NCI-H2196 treated with DMSO at 0.1 percent for 48 hours (cell line): ENCODE data around the gene ABCF2.

Source experiments
- DNase-seq: peaks from one replicate; lab custom pipeline; 2025; ENCODE audit not compliant: unreplicated experiment; lab: John Stamatoyannopoulos, UW

Gene ABCF2

GRCh38 chr7:151242159-151243044 lies 15.4 kb upstream of the ABCF2 start:
- no peak for DNase-seq

GRCh38 chr7:151241755-151242096 lies 14.7 kb upstream of the ABCF2 start:
- no peak for DNase-seq

- no peak for DNase-seq
Measured at GRCh38 chr7:151240942-151241754, 14.1 kb upstream of the ABCF2 start.

GRCh38 chr7:151240536-151240935 lies 13.5 kb upstream of the ABCF2 start:
- no peak for DNase-seq

- no peak for DNase-seq
Measured at GRCh38 chr7:151239837-151240459, 12.9 kb upstream of the ABCF2 start.

- no peak for DNase-seq
Measured at GRCh38 chr7:151238924-151239836, 12.2 kb upstream of the ABCF2 start.

GRCh38 chr7:151238190-151238810 lies 11.3 kb upstream of the ABCF2 start:
- DNase-seq: no peak

- no peak for DNase-seq
Measured at GRCh38 chr7:151237244-151238189, 10.5 kb upstream of the ABCF2 start.

GRCh38 chr7:151236406-151236805 lies 9.4 kb upstream of the ABCF2 start:
- DNase-seq: no peak

GRCh38 chr7:151235091-151235787 lies 8.2 kb upstream of the ABCF2 start:
- DNase-seq: no peak

- DNase-seq: no peak
Measured at GRCh38 chr7:151233804-151234203, 6.8 kb upstream of the ABCF2 start.

GRCh38 chr7:151232917-151233701 lies 6.1 kb upstream of the ABCF2 start:
- DNase-seq: no peak

GRCh38 chr7:151232091-151232916 lies 5.3 kb upstream of the ABCF2 start, which contains the start of gene CHPF2:
Gene CHPF2, plus strand, starts transcription at chr7:151232483. Its CDS starts 1,529 bp downstream, at chr7:151234012.
- DNase-seq: no peak

GRCh38 chr7:151231080-151231479 lies 4.1 kb upstream of the ABCF2 start:
- DNase-seq: no peak

- no peak for DNase-seq
Measured at GRCh38 chr7:151229249-151229648, 2.2 kb upstream of the ABCF2 start.

- DNase-seq: no peak
Measured at GRCh38 chr7:151228024-151228866, 1.2 kb upstream of the ABCF2 start.
